ENCODE measurements around the gene DNAH11. TPM values are rescaled to one million over a fixed set of nuclear protein-coding genes. Genes with fewer than 3 reads are reported as not detected.

Gene DNAH11
- total and polyA plus RNA-seq, 2 of the 13 experiments (the other 11 are each of a cell fraction or from before 2014, with no cell fraction given) = not detected

GRCh38 chr7:21829731-21830130 is 286.9 kb downstream of the DNAH11 start:
- WGBS (ENCODE audit: low lambda C conversion rate) = 13% methylated on average over 7 of the region's 7 CpGs
- TF ChIP-seq XBP1 (CRISPR knock-in tag; IDR thresholded peaks at IDR 0.05) (no peak), IKZF4 (CRISPR knock-in tag; IDR thresholded peaks at IDR 0.05; ENCODE audit: borderline replicate concordance, low read depth, not compliant biosample characterization) (no peak), ZNF674 (CRISPR knock-in tag; IDR thresholded peaks at IDR 0.05; ENCODE audit: low read depth) (no peak), ZBTB14 (CRISPR knock-in tag; IDR thresholded peaks at IDR 0.05) (no peak), ZNF138 (CRISPR knock-in tag; IDR thresholded peaks at IDR 0.05; ENCODE audit: low read depth) (no peak), ZNF83 (CRISPR knock-in tag; IDR thresholded peaks at IDR 0.05; ENCODE audit: borderline replicate concordance) (no peak), TBX2 (CRISPR knock-in tag; IDR thresholded peaks at IDR 0.05; ENCODE audit: borderline replicate concordance) (no peak), DDIT3 (CRISPR knock-in tag; IDR thresholded peaks at IDR 0.05) (no peak), USF2 (IDR thresholded peaks at IDR 0.05; ENCODE audit: low read depth, low read length) (no peak), USF2 (CRISPR knock-in tag; IDR thresholded peaks at IDR 0.05; ENCODE audit: borderline replicate concordance) (no peak), ZBTB44 (CRISPR knock-in tag; IDR thresholded peaks at IDR 0.05) (no peak), ZNF619 (CRISPR knock-in tag; IDR thresholded peaks at IDR 0.05) (no peak), HDAC2 (CRISPR knock-in tag; IDR thresholded peaks at IDR 0.05) (no peak), STAT5B (CRISPR knock-in tag; IDR thresholded peaks at IDR 0.05) (no peak)
- Histone ChIP-seq H3K9me3 (ENCODE audit: low read length) (no peaks in the 10 kb centered on the region), H3K27me3 (ENCODE audit: control insufficient read depth in 1 of 2, insufficient read depth in 2 of 2, low read length in 2 of 2) (no peaks in the 10 kb centered on the region), H3K4me3 (replicated peaks in 1 of 3; ENCODE audit: insufficient read depth in 1 of 3, low read depth in 2 of 3, low read length in 3 of 3) (no peak overlapping the region), H3K4me2 (ENCODE audit: low read depth, low read length) (no peak overlapping the region), H2AFZ (ENCODE audit: low read length) (no peak overlapping the region), H3K36me3 (replicated peaks in 1 of 2; ENCODE audit: control insufficient read depth in 1 of 2, insufficient read depth in 2 of 2, low read length in 2 of 2) (no peaks in the 10 kb centered on the region), H3K79me2 (ENCODE audit: insufficient read depth, low read length) (no peaks in the 10 kb centered on the region), H3K9ac (ENCODE audit: insufficient read depth, low read depth, low read length) (no peak overlapping the region), H4K20me1 (ENCODE audit: insufficient read depth, low read length) (no peaks in the 10 kb centered on the region), H3K27ac (ENCODE audit: extremely low read length, insufficient read depth, low read length) (no peak overlapping the region), H3K4me1 (ENCODE audit: insufficient read depth, low read length) (no peaks in the 10 kb centered on the region)
- FAIRE-seq (no peak), ATAC-seq (no peak), DNase-seq (ENCODE audit: low spot score) (no peak)
- CTCF ChIA-PET (ENCODE audit: low intra/inter-chr PET ratio, low total read pairs) = no interaction called here
- POLR2A ChIA-PET = no interaction called here
- no TSS peak for BruUV-seq (replicated peaks)
- intact Hi-C loops (cut with micrococcal nuclease; ENCODE audit: unreplicated experiment) = no loop called here
- in situ Hi-C loops (cut with HindIII; ENCODE audit: extremely low pct_ligation_motif_present, low pct_unique_long_range_greater_than_20kb) = no loop called here

All from HepG2 (cell line).